Spleen (tissue), 11 donors: Measurements from ENCODE around the gene ABCC3. TPM values are rescaled to one million over a fixed set of nuclear protein-coding genes. Genes with fewer than 3 reads are reported as not detected.

ENCODE experiments used
- DNase-seq: peaks from one replicate; pipeline ENCODE4 v3.0.0-alpha.2; 2020
- H3K27ac ChIP-seq, 8 donors: fragments of 200-600 bp; sonication (generic) in 7 of 8; 1 replicate in 4 of 8; 2 replicates in 4 of 8; pipeline versions ENCODE4 v1.5.0 to v1.8.0; 2016 to 2021; ENCODE audit warnings: inconsistent platforms in 4 of 8, mild to moderate bottlenecking in 4 of 8, moderate library complexity in 1 of 8
- H3K27me3 ChIP-seq, 7 donors: fragments of 200-600 bp; sonication (generic) in 6 of 7; replicated peaks in 1 of 7; 1 replicate in 4 of 7; 2 replicates in 3 of 7; pipeline versions ENCODE4 v1.5.0 to v1.8.0; 2016 to 2021; ENCODE audit warnings: inconsistent platforms in 3 of 7, mild to moderate bottlenecking in 1 of 7
- H3K36me3 ChIP-seq, 6 donors: fragments of 200-600 bp; sonication (generic) in 5 of 6; 1 replicate in 4 of 6; 2 replicates in 2 of 6; pipeline versions ENCODE4 v1.5.0 to v1.8.0; 2016 to 2021; ENCODE audit warnings: inconsistent platforms in 2 of 6
- H3K4me1 ChIP-seq, 6 donors: fragments of 200-600 bp; sonication (generic) in 5 of 6; 1 replicate in 3 of 6; 2 replicates in 3 of 6; pipeline versions ENCODE4 v1.5.0 to v1.8.0; 2016 to 2021; ENCODE audit warnings: inconsistent platforms in 3 of 6
- H3K4me3 ChIP-seq, 8 donors: fragments of 200-600 bp; sonication (generic) in 7 of 8; 1 replicate in 4 of 8; 2 replicates in 4 of 8; pipeline versions ENCODE4 v1.5.0 to v1.8.0; 2016 to 2021; ENCODE audit warnings: inconsistent platforms in 4 of 8, mild to moderate bottlenecking in 4 of 8, moderate library complexity in 2 of 8
- H3K9me3 ChIP-seq, 8 donors: fragments of 200-600 bp; sonication (generic) in 7 of 8; 1 replicate in 4 of 8; 2 replicates in 4 of 8; pipeline versions ENCODE4 v1.5.0 to v1.8.0; 2016 to 2021; ENCODE audit warnings: inconsistent platforms in 4 of 8
- CTCF ChIP-seq, 11 experiments: fragments of 200-600 bp in 7 of 11; fragments of 450-650 bp in 4 of 11; sonication (generic) in 4 of 11; IDR thresholded peaks in 8 of 11; conservative IDR thresholded peaks in 3 of 11; 1 replicate in 7 of 11; 2 replicates in 4 of 11; pipeline versions ENCODE4 v1.4.0 to v1.8.0; 2016 to 2021; ENCODE audit warnings: antibody characterized with exemption in 11 of 11, inconsistent platforms in 4 of 11, mild to moderate bottlenecking in 1 of 11
- POLR2A ChIP-seq, 3 donors: fragments of 450-650 bp; IDR thresholded peaks; one replicate each; pipeline ENCODE4 v1.5.1; 2017; ENCODE audit warnings: antibody characterized with exemption in 3 of 3, mild to moderate bottlenecking in 1 of 3
- POLR2AphosphoS5 ChIP-seq, 3 donors: sonication (generic); formaldehyde crosslinking; IDR thresholded peaks; one replicate each; pipeline ENCODE4 v1.5.1; 2017; ENCODE audit warnings: antibody characterized with exemption in 3 of 3
- WGBS, 5 donors: extraction: QIAGEN DNeasy Blood & Tissue Kit in 3 of 5; methylation state at CpG; one replicate each; pipeline versions ENCODE4 v1.1.5 to v1.1.7; 2013 to 2018; 5-methylcytosine and 5-hydroxymethylcytosine counted together
- intact Hi-C: fragments of 100-400 bp; cut with DNase I; formaldehyde crosslinking; loops from one replicate; pipeline ENCODE4 v1.15.0; 2023; ENCODE audit warnings: low total_unique reads
- polyA plus RNA-seq, 3 donors: library from polyadenylated mRNA; stranded (reverse); fragments of 200-250 nt; gene quantifications; one replicate each; pipeline ENCODE4 v1.2.1, GENCODE V29; 2013
- total RNA-seq, 7 donors: library from RNA; depleted of rRNA in 3 of 7; stranded (reverse); fragments of >200 nt in 3 of 7; fragmentation: NEBNext Ultra II Directional in 4 of 7; extraction: Animal tissue kit (Norgen Biotek cat#: 25700) in 4 of 7; gene quantifications; one replicate each; pipeline versions ENCODE4 v1.1.0 to v1.2.1, GENCODE V29; 2016 to 2021
- donor health status: healthy with polysubstance abuse.
- donor health status: DM: no; HTN: no; CAD: no; lungs with moderate emphysema.
- donor health status: DM: no; HTN: no; CAD: no.
- donor health status: Bipolar disorder and iron deficiency.
- donor health status: healthy.
- donor health status: DM: no; HTN: no; CAD: no.
- donor health status: DM: yes; HTN: yes; CAD: no.

Gene ABCC3
- total and polyA plus RNA-seq, 10 donors = 8.6 to 37.1 (median 30.0) TPM

- Histone ChIP-seq H3K27ac (no peak overlapping the region), H3K9me3 (no peaks in the 10 kb centered on the region), H3K4me1 (peaks cover 0 to 17% (median 13%) of the 10 kb centered on the region in 6 donors), H3K4me3 (no peak overlapping the region), H3K27me3 (peaks cover 0 to 77% (median 0%) of the 10 kb centered on the region in 7 donors), H3K36me3 (no peaks in the 10 kb centered on the region)
- TF ChIP-seq POLR2AphosphoS5 (IDR thresholded peaks at IDR 0.05) (no peak), CTCF (IDR thresholded peaks at IDR 0.05 in 8 of 11, conservative IDR thresholded peaks at IDR 0.05 in 3 of 11) (no peak), POLR2A (IDR thresholded peaks at IDR 0.05) (no peak)
- intact Hi-C loops = no loop called here
- no peak for DNase-seq
- 71 to 87% (median 79%) methylated on average over 19 of the region's 19 CpGs for WGBS, 5 donors
These were observed 27.0 kb upstream of the ABCC3 start for GRCh38 chr17:50607522-50608175.

GRCh38 chr17:50608700-50609379, 25.8 kb upstream of the ABCC3 start:
- WGBS, 5 donors = 77 to 85% (median 80%) methylated on average over 22 of the region's 22 CpGs
- no peak for DNase-seq
- Histone ChIP-seq H3K27ac (no peak overlapping the region), H3K4me1 (peaks cover 0 to 23% (median 19%) of the 10 kb centered on the region in 6 donors), H3K36me3 (no peaks in the 10 kb centered on the region), H3K4me3 (no peak overlapping the region), H3K27me3 (peaks cover 0 to 77% (median 0%) of the 10 kb centered on the region in 7 donors), H3K9me3 (no peaks in the 10 kb centered on the region)
- TF ChIP-seq CTCF (IDR thresholded peaks at IDR 0.05 in 8 of 11, conservative IDR thresholded peaks at IDR 0.05 in 3 of 11) = no peak
- TF ChIP-seq POLR2AphosphoS5 (IDR thresholded peaks at IDR 0.05) = no peak
- TF ChIP-seq POLR2A (IDR thresholded peaks at IDR 0.05) = no peak
- intact Hi-C loops = no loop called here

GRCh38 chr17:50609380-50610074, 25.2 kb upstream of the ABCC3 start:
- TF ChIP-seq POLR2A (IDR thresholded peaks at IDR 0.05) (no peak), POLR2AphosphoS5 (IDR thresholded peaks at IDR 0.05) (no peak), CTCF (IDR thresholded peaks at IDR 0.05 in 8 of 11, conservative IDR thresholded peaks at IDR 0.05 in 3 of 11) (no peak)
- WGBS, 5 donors = 86 to 93% (median 89%) methylated on average over 17 to 24 of the region's 24 CpGs
- Histone ChIP-seq H3K36me3 (no peaks in the 10 kb centered on the region), H3K4me3 (no peak overlapping the region), H3K4me1 (peaks cover 0 to 21% (median 18%) of the 10 kb centered on the region in 6 donors), H3K9me3 (no peaks in the 10 kb centered on the region), H3K27me3 (peaks cover 0 to 74% (median 0%) of the 10 kb centered on the region in 7 donors), H3K27ac (no peak overlapping the region)
- intact Hi-C loops = no loop called here
- DNase-seq = no peak

- H3K4me1 ChIP-seq = peaks cover 0 to 12% (median 11%) of the 10 kb centered on the region in 6 donors
- WGBS, 5 donors = 84 to 89% (median 87%) methylated on average over 6 of the region's 6 CpGs
- intact Hi-C loops = no loop called here
- H3K27ac ChIP-seq = no peak overlapping the region
- H3K36me3 ChIP-seq = no peaks in the 10 kb centered on the region
- H3K9me3 ChIP-seq = no peaks in the 10 kb centered on the region
- DNase-seq = no peak
- no peak for TF ChIP-seq CTCF (IDR thresholded peaks at IDR 0.05 in 8 of 11, conservative IDR thresholded peaks at IDR 0.05 in 3 of 11)
- TF ChIP-seq POLR2AphosphoS5 (IDR thresholded peaks at IDR 0.05) = no peak
- TF ChIP-seq POLR2A (IDR thresholded peaks at IDR 0.05) = no peak
- peaks cover 0 to 53% (median 0%) of the 10 kb centered on the region in 7 donors for H3K27me3 ChIP-seq
- H3K4me3 ChIP-seq = no peak overlapping the region
These were observed 23.0 kb upstream of the ABCC3 start for GRCh38 chr17:50611634-50612033.
